GM12874 (cell line): Measurements from ENCODE around the gene SEMA7A.
A peak's percentile ranks its signal among the peaks of the same experiment; 100 is the strongest.

Source experiments
- TF ChIP-seq, protein P1 (sequence below): IDR thresholded peaks from 2 replicates; pipeline ENCODE4 v1.5.1; 2011; ENCODE audit warnings: low read depth, mild to moderate bottlenecking, control low read depth, low read length, moderate library complexity; ENCODE audit not compliant: insufficient read depth

Gene SEMA7A

DNA sequence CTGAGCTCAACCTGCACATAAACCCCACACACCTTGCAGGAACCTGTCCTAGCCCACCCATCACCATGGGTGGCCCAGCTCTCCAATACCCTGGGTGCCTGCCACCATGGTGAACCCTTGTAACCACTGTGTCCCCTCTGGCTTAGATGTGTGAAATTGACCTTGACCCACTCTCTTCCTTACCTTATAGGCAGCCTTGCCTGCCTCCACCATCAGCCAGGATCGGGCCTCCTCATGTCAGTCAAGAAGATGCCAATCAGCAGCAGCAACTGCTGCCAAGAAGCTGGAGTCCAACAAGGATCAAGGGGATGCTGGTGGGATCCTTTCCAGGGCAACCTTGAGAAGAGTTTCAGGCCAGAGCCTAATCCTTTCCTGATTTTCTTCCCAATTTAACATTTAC is 57.5 kb downstream of the SEMA7A start:
- TF ChIP-seq, protein P1, sequence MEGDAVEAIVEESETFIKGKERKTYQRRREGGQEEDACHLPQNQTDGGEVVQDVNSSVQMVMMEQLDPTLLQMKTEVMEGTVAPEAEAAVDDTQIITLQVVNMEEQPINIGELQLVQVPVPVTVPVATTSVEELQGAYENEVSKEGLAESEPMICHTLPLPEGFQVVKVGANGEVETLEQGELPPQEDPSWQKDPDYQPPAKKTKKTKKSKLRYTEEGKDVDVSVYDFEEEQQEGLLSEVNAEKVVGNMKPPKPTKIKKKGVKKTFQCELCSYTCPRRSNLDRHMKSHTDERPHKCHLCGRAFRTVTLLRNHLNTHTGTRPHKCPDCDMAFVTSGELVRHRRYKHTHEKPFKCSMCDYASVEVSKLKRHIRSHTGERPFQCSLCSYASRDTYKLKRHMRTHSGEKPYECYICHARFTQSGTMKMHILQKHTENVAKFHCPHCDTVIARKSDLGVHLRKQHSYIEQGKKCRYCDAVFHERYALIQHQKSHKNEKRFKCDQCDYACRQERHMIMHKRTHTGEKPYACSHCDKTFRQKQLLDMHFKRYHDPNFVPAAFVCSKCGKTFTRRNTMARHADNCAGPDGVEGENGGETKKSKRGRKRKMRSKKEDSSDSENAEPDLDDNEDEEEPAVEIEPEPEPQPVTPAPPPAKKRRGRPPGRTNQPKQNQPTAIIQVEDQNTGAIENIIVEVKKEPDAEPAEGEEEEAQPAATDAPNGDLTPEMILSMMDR: no peak

DNA sequence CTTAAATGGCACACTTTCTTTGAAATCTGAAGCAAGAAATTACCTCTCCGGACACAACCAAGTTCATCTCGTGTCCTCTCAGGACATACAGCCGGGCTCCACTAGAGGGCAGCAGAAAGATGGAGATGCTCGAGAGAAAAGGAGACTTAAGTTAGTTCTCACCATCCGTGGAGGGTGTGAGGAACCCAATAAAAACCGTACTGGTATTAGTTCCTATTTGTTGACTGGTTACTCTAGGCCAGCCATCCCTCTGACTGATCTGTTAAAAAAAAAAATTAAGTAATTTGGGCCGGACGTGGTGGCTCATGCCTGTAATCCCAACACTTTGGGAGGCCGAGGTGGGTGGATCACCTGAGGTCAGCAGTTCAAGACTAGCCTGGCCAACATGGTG is 58.5 kb downstream of the SEMA7A start:
- TF ChIP-seq, protein P1: peak; percentile 74

DNA sequence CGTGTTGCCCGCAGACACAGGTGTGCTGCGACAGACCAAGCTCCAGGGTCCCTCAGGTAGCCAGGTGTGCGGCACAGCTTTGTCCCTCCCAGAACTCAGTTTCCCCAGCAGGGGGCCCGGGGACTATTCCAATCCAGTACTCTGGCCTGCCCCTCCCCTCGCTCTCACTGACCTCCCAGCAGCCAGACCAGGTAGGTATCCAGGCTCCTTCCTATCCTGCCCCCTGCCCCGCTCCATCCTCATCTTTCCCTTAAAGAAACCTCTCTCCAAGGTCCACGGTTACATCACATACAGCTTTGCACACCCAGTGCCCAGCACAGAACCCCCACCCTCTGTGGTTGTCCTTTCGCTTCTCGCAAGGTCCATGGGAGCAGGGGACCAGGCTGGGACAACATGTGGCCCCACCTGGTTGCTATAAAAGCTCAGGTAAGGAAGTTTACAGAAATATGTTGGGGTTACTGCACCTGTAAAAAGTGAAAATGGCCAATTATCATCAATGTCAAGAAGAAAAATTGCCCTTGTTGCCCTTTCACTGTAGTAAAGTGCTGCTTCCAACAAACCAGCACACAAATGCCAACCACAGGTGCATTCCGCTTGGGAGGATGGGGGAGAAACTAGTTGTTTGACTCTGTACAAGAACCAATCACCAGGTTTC is 59.0 kb downstream of the SEMA7A start:
- TF ChIP-seq, protein P1: peak; percentile 26; the same call in 1 of the 2 replicates

DNA sequence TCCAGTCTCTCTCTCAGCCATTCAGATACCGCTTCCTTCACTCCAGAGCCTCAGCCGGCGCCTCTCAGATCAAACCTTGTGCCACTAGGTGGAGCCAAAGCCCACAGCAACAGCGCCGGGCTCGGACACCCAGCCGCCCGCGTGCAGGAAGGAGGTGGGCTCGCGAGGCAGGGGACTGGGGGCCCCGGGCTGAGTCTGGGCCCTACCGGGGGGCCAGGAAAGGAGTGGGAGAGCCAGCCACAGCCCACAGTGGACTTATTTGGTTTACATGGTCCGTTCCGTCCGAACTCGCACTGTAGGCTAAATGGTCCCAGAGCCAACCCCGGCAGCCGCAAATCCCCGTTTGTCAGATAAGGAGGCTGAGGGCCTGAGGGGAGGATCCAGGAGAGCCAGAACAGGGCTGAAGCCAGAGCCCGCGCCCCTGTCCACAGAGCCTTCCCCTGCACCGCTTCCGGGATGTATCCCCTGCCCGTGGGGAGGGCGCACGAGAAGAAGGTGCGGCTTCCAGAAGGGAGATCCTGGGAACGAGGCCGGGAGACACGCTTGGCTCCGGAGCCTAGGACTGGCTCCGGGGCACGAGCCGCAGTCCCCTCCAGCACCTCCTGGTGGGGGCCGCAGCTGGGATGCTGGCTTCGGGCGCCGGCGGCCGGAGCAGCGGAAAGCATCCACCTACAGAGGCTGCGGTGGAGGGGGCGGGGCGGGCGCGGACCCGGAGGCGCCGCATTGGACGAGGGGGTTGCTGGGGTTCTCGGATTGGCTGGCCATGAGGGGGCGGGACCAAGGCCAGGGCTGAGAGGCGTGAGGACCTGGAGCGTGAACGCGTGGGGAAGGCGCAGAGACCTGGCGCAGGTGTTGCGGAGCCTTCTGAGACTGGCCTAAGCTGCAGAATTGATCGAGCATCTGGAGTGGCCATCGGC is 59.8 kb downstream of the SEMA7A start:
- TF ChIP-seq, protein P1: peak; percentile 86

DNA sequence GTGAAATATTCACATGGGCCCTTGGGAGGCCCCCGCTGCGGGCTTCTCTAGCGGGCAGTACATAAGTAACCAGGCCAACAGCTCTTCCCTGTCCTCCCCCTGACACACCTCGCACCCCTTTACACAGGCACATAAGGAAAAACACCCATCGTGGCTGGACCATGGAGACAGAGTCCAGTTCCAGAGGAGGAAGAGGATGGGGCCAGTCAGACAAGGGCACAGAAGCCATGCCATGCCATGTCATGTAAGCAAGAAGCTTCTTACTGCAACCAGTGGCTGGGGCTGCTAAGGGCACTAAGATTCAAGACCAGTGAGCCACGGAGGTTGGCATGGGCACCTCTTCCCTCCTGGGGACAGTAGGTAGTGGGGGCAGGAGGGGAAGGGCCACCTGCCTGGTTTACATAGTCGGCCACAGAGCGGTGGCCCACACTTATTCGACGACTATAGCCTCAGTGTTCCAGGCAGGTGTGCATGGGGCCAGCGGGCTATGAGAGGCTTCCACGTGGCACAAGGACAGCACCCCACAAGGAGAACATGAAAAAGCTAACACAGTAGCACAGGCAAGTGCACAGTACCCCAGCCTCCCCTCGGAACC is 60.6 kb downstream of the SEMA7A start:
- TF ChIP-seq, protein P1: no peak

DNA sequence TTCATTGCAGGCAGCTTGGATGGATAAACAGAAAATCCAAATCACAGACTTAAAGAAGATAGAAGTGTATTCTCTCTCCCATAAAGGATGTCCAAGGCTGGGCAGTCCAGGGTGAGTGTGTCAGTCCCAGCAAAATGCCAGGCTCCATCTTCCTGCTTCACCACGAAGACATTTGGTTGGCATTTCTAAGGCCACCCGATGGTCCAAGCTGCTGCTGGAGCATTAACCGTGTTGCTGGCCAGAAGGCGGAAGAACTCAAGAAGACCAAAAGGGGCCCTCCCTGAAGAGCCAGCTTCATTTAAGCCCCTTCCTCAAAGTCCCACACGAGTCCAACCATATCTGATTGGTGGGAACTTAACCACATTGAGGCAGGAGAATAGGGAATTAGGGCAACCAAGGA is 63.3 kb downstream of the SEMA7A start:
- TF ChIP-seq, protein P1: no peak

DNA sequence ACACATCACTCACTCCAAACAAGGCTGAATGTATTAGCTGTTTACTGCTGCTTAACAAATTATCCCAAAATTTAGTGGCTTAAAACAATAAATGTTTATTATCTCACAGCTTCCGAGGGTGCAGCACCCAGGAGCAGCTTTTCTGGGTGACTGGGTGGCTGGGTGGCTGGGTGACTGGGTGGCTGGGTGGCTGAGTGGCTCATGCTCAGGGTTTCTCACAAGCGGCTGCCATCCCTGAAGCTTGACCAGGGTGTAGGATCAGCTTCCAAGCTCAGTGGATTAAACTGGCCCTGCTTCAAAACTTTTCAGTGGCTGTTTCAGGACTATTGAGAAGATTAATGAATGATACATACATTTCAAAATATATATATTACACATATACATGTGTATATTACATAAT is 64.0 kb downstream of the SEMA7A start:
- TF ChIP-seq, protein P1: no peak
